Testis (tissue), 2 donors: ENCODE data around the gene LPP.

ENCODE experiments used
- POLR2A ChIP-seq: fragments of 450-650 bp; IDR thresholded peaks from one replicate; pipeline ENCODE4 v1.6.1; 2017; ENCODE audit warnings: antibody characterized with exemption, mild to moderate bottlenecking, moderate library complexity
- TF ChIP-seq, protein P1 (sequence below), 3 experiments: fragments of 450-650 bp in 2 of 3; fragments of 200-600 bp in 1 of 3; sonication (generic) in 1 of 3; IDR thresholded peaks; one replicate each; pipeline ENCODE4 v1.5.1; 2016 to 2019; ENCODE audit warnings: antibody characterized with exemption in 3 of 3, mild to moderate bottlenecking in 2 of 3, moderate library complexity in 1 of 3

GRCh38 chr3:188798556-188799145 is 644.7 kb downstream of the LPP start:
- TF ChIP-seq, protein P1, sequence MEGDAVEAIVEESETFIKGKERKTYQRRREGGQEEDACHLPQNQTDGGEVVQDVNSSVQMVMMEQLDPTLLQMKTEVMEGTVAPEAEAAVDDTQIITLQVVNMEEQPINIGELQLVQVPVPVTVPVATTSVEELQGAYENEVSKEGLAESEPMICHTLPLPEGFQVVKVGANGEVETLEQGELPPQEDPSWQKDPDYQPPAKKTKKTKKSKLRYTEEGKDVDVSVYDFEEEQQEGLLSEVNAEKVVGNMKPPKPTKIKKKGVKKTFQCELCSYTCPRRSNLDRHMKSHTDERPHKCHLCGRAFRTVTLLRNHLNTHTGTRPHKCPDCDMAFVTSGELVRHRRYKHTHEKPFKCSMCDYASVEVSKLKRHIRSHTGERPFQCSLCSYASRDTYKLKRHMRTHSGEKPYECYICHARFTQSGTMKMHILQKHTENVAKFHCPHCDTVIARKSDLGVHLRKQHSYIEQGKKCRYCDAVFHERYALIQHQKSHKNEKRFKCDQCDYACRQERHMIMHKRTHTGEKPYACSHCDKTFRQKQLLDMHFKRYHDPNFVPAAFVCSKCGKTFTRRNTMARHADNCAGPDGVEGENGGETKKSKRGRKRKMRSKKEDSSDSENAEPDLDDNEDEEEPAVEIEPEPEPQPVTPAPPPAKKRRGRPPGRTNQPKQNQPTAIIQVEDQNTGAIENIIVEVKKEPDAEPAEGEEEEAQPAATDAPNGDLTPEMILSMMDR (IDR thresholded peaks at IDR 0.05), result no peak
- no peak for TF ChIP-seq POLR2A
